Prostate gland (tissue), 2 donors: ENCODE data around the gene PIAS4.

Experiments
- CTCF ChIP-seq, 4 experiments: fragments of 200-600 bp in 2 of 4; fragments of 450-650 bp in 2 of 4; sonication (generic) in 2 of 4; IDR thresholded peaks; 1 replicate in 3 of 4; 2 replicates in 1 of 4; pipeline ENCODE4 v1.5.1; 2016 to 2019; ENCODE audit warnings: antibody characterized with exemption in 4 of 4, mild to moderate bottlenecking in 2 of 4, moderate library complexity in 2 of 4
- POLR2AphosphoS5 ChIP-seq: sonication (generic); formaldehyde crosslinking; IDR thresholded peaks from one replicate; pipeline ENCODE4 v1.6.1; 2017; ENCODE audit warnings: antibody characterized with exemption

- TF ChIP-seq CTCF (IDR thresholded peaks at IDR 0.05) (no peak), POLR2AphosphoS5 (no peak)
These were observed 35.9 kb downstream of the PIAS4 start for GRCh38 chr19:4043401-4043800.
